ENCODE data around the gene SUFU.

Gene SUFU

DNA sequence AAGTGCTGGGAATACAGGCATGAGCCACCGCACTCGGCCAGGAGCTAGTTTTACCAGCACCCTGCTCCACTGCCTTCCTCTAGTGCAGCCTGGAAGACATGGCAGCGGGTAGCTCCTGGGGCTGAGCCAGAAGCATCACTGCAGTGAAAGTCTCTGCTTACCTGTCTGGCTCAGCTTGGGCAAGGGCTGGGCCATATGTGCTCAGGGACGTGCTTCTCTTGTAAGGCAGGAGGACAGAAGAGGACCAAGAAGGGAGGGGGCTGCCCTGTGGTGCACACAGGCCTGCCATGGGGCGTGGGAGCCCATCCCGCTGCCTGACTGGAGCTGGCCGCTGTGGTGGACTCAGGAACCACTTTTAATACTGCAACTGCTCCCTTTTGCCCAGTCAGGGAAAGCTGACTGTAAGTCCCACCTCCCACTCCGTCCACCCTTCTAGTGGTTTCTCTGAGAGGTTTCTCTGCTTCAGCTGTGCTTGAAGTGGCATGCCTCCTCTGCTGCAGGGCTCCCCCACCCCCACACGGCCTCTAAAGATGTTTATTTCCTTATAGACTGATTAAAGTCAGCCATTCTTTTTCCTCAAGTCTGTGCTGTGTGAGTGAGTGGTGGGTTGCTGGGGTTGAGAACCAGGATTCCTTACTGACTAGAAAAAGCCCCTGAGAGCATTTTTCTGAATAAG is 27.2 kb upstream of the SUFU start:
- Histone ChIP-seq H3K27me3 (ENCODE audit: insufficient read depth, low read depth) (no peaks in the 10 kb centered on the region), H3K4me3 (IDR thresholded peaks at IDR 0.05; ENCODE audit: insufficient read depth, low read depth, low read length) (no peak overlapping the region), H3K27ac (peak overlapping the region; percentile 11; the same call in 1 of the 2 replicates), H3K4me2 (peak overlapping the region; percentile 34), H3K79me2 (ENCODE audit: insufficient read depth, low read depth) (no peaks in the 10 kb centered on the region), H3K4me1 (ENCODE audit: low read depth, poor library complexity, severe bottlenecking) (peaks cover 21% of the 10 kb centered on the region), H3K9ac (no peak overlapping the region), H2AFZ (ENCODE audit: low read depth) (no peak overlapping the region), H4K20me1 (ENCODE audit: insufficient read depth) (no peaks in the 10 kb centered on the region), H3K36me3 (ENCODE audit: insufficient read depth) (no peaks in the 10 kb centered on the region)
- TF ChIP-seq, protein P1, sequence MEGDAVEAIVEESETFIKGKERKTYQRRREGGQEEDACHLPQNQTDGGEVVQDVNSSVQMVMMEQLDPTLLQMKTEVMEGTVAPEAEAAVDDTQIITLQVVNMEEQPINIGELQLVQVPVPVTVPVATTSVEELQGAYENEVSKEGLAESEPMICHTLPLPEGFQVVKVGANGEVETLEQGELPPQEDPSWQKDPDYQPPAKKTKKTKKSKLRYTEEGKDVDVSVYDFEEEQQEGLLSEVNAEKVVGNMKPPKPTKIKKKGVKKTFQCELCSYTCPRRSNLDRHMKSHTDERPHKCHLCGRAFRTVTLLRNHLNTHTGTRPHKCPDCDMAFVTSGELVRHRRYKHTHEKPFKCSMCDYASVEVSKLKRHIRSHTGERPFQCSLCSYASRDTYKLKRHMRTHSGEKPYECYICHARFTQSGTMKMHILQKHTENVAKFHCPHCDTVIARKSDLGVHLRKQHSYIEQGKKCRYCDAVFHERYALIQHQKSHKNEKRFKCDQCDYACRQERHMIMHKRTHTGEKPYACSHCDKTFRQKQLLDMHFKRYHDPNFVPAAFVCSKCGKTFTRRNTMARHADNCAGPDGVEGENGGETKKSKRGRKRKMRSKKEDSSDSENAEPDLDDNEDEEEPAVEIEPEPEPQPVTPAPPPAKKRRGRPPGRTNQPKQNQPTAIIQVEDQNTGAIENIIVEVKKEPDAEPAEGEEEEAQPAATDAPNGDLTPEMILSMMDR (conservative IDR thresholded peaks at IDR 0.05; ENCODE audit: low read depth, low read length) = no peak

DNA sequence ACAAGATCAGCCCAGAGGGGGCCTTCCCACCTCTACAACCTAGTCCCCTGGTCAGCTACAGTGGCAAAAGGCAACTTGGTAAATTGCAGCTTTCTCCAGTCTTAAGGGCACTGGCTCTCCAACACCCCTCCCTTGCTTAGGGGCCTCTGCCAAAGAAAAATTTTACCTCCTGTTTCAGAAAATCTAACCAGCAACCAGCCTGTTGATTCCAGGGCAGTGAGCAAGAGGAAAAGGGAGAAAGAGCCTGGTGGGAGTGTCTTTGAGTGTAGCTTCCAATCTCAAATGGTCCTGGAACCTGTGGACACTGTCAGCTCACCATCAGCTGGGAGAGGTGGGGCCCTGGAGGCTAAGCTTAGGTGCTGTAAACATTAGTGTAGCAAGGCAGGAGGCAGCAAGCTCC is 24.1 kb upstream of the SUFU start:
- Histone ChIP-seq H3K4me1 (ENCODE audit: low read depth, poor library complexity, severe bottlenecking) (peaks cover 21% of the 10 kb centered on the region), H3K36me3 (ENCODE audit: insufficient read depth) (no peaks in the 10 kb centered on the region; the same call in 1 of the 2 replicates), H3K27ac (no peak overlapping the region), H3K27me3 (ENCODE audit: insufficient read depth, low read depth) (no peaks in the 10 kb centered on the region), H4K20me1 (ENCODE audit: insufficient read depth) (no peaks in the 10 kb centered on the region), H3K79me2 (ENCODE audit: insufficient read depth, low read depth) (no peaks in the 10 kb centered on the region), H3K4me3 (IDR thresholded peaks at IDR 0.05; ENCODE audit: insufficient read depth, low read depth, low read length) (no peak overlapping the region), H3K9ac (no peak overlapping the region), H3K4me2 (no peak overlapping the region), H2AFZ (ENCODE audit: low read depth) (no peak overlapping the region)
- TF ChIP-seq, protein P1 (conservative IDR thresholded peaks at IDR 0.05; ENCODE audit: low read depth, low read length) = no peak

DNA sequence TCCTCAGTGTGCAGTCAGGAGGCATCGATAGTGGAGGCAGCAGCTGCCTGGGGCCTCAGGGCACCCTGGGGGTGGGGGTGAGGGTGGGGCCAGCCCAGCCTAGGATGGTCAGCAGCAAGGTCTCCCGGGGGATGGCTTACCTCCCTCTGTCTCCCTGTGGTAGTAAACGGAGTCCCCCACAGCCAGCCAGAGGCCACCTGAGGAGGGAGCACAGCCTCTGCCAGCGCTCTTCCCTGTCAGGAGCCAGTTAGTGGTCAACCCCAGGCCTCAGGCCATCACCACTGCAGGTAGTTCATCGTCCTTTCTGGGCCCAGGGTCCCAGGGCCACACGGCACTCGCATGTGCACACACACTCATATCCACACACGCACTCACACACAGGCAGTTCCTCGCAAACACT is 23.4 kb upstream of the SUFU start:
- Histone ChIP-seq H3K36me3 (ENCODE audit: insufficient read depth) (no peaks in the 10 kb centered on the region; the same call in 1 of the 2 replicates), H3K79me2 (ENCODE audit: insufficient read depth, low read depth) (no peaks in the 10 kb centered on the region), H4K20me1 (ENCODE audit: insufficient read depth) (no peaks in the 10 kb centered on the region), H3K4me2 (no peak overlapping the region), H3K9ac (no peak overlapping the region), H2AFZ (ENCODE audit: low read depth) (no peak overlapping the region), H3K27me3 (ENCODE audit: insufficient read depth, low read depth) (no peaks in the 10 kb centered on the region), H3K4me1 (ENCODE audit: low read depth, poor library complexity, severe bottlenecking) (peaks cover 21% of the 10 kb centered on the region), H3K27ac (no peak overlapping the region), H3K4me3 (IDR thresholded peaks at IDR 0.05; ENCODE audit: insufficient read depth, low read depth, low read length) (no peak overlapping the region)
- TF ChIP-seq, protein P1 (conservative IDR thresholded peaks at IDR 0.05; ENCODE audit: low read depth, low read length) = no peak

DNA sequence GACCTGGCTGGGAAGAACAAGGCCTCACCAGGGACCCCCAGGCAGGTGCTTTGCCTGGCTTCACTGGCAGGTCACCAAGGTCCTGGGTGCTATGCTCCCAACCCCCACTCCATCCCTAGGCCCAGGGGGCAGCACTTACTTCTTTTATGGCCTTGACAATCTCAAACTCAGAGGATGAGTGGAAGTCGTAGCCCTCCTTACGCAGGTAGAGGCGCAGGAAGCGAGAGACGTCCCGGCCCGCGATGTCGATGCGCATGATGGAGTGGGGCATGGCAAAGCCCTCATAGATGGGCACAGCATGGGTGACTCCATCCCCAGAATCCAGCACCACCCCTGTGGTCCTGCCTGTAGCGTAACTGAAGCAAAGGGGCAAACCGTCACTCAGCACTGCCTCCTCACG is 19.8 kb upstream of the SUFU start:
- no peak overlapping the region for H2AFZ ChIP-seq (ENCODE audit: low read depth)
- no peaks in the 10 kb centered on the region for H3K27me3 ChIP-seq (ENCODE audit: insufficient read depth, low read depth)
- no peak overlapping the region for H3K27ac ChIP-seq
- H3K9ac ChIP-seq = no peak overlapping the region
- H3K4me1 ChIP-seq (ENCODE audit: low read depth, poor library complexity, severe bottlenecking) = peaks cover 9% of the 10 kb centered on the region
- no peaks in the 10 kb centered on the region for H3K79me2 ChIP-seq (ENCODE audit: insufficient read depth, low read depth)
- peaks cover 7% of the 10 kb centered on the region; the same call in 1 of the 2 replicates for H3K36me3 ChIP-seq (ENCODE audit: insufficient read depth)
- TF ChIP-seq, protein P1 (conservative IDR thresholded peaks at IDR 0.05; ENCODE audit: low read depth, low read length) = no peak
- no peaks in the 10 kb centered on the region for H4K20me1 ChIP-seq (ENCODE audit: insufficient read depth)
- H3K4me3 ChIP-seq (IDR thresholded peaks at IDR 0.05; ENCODE audit: insufficient read depth, low read depth, low read length) = no peak overlapping the region
- no peak overlapping the region for H3K4me2 ChIP-seq
